ENCODE data around the gene SAMD4A.
"Not testable (repeated sequence)": the region's sequence is repeated elsewhere in the genome, so short reads cannot be mapped to it uniquely, and the experiment has no call there.

SAMD4A gene

DNA sequence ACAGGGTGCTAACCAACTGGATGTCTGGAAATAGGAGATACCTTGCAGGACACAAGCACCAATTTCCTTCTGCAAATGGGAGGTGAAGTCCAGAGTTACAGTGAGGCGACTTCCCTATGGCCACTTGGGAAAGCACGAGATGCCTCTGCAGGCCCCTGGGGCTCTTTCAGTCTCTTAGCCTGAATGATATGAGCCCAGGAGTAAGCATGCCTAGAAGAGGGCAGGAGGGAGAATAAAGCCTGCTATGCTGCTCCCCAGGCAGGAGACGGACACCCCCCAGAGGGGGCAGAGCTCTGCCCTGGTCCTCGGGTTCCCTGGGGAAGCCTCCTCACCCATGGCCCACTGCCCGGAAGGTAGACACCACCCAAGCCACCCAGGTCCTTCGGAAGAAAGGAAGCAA is 230.6 kb downstream of the SAMD4A start:
- H3K4me3 ChIP-seq (ENCODE audit: low read depth, low read length), result no peak overlapping the region
- in situ Hi-C loops (cut with HindIII; ENCODE audit: low sequenced_read_pairs), result loop anchor here (10.0 kb wide), 1 partner anchor 113 kb away; no protein-coding TSS in a partner anchor
- no peak for DNase-seq (ENCODE audit: low read depth)
- TF ChIP-seq, protein P1, sequence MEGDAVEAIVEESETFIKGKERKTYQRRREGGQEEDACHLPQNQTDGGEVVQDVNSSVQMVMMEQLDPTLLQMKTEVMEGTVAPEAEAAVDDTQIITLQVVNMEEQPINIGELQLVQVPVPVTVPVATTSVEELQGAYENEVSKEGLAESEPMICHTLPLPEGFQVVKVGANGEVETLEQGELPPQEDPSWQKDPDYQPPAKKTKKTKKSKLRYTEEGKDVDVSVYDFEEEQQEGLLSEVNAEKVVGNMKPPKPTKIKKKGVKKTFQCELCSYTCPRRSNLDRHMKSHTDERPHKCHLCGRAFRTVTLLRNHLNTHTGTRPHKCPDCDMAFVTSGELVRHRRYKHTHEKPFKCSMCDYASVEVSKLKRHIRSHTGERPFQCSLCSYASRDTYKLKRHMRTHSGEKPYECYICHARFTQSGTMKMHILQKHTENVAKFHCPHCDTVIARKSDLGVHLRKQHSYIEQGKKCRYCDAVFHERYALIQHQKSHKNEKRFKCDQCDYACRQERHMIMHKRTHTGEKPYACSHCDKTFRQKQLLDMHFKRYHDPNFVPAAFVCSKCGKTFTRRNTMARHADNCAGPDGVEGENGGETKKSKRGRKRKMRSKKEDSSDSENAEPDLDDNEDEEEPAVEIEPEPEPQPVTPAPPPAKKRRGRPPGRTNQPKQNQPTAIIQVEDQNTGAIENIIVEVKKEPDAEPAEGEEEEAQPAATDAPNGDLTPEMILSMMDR (IDR thresholded peaks at IDR 0.05; ENCODE audit: low read depth, low read length, missing control alignments), result no peak

DNA sequence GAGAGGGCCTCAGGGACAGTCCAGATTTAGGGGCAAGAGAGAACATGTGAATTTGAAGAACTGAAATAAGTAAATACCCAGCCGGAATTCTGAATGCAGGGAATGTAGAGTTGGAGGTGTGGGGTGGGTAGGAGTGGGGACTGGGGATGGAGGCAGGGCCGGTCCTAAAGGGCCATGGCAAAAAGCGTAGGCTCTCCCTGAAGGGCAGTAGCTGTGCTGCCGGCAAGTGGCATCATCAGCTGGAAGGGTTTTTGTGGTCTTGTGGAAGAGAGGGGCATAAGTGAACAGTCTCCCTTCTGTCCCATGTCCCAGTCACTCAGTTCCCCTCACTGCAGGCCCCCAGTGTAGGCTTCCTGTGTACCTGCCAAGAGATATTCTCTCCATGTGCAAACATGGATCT is 231.1 kb downstream of the SAMD4A start:
- H3K4me3 ChIP-seq (ENCODE audit: low read depth, low read length), result no peak overlapping the region
- TF ChIP-seq, protein P1 (IDR thresholded peaks at IDR 0.05; ENCODE audit: low read depth, low read length, missing control alignments), result no peak
- no peak for DNase-seq (ENCODE audit: low read depth)
- in situ Hi-C loops (cut with HindIII; ENCODE audit: low sequenced_read_pairs), result loop anchor here (10.0 kb wide), 1 partner anchor 113 kb away; no protein-coding TSS in a partner anchor

DNA sequence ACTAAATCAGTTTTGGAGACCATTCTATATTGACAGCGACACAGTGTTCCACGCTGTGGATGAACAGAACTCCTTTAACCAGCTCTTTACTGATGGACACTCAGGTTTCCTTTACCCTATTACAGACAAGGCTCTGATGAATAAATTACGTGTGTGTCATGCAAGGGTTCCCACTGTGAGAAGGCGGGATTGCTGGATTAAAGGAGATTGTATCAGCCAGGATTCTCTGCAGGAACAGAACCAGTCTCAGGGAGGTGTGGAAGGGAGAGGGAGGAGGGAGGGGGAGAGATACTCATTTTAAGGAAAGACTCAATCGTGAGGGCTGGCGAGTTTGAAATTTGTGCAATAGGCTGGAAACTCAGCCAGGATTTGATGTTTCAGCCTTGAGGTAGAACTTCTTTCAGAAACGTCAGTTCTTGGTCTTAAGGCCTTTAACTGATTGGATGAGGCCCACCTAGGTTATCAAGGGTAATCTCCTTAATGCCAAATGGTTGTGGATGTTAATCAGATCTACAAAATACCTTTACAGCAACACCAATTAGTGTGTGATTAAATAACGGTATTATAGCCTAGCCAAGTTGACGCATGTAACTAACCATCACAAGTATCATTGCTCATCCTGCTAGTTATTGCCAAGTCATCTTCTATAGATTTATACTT is 231.7 kb downstream of the SAMD4A start:
- in situ Hi-C loops (cut with HindIII; ENCODE audit: low sequenced_read_pairs), result loop anchor here (10.0 kb wide), 1 partner anchor 114 kb away; no protein-coding TSS in a partner anchor

DNA sequence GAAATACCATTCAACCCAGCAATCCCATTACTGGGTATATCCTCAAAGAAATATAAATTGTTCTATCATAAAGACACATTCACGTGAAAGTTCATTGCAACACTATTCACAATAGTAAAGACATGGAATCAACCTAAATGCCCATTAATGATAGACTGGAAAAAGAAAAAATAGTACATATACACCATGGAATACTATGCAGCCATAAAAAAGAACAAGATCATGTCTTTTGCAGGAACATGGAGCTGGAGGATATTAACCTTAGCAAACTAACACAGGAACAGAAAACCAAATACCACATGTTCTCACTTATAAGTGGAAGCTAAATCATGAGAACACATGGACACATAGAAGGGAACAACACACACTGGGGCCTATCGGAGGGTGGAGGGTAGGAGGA is 234.6 kb downstream of the SAMD4A start:
- H3K4me3 ChIP-seq (ENCODE audit: low read depth, low read length); in situ Hi-C loops (cut with HindIII; ENCODE audit: low sequenced_read_pairs); DNase-seq (ENCODE audit: low read depth): not testable (repeated sequence)

More for the DNA sequence above, 231.7 kb downstream of the SAMD4A start:
- TF ChIP-seq, protein P1 (IDR thresholded peaks at IDR 0.05; ENCODE audit: low read depth, low read length, missing control alignments), result no peak
- no peak overlapping the region for H3K4me3 ChIP-seq (ENCODE audit: low read depth, low read length)
- no peak for DNase-seq (ENCODE audit: low read depth)

DNA sequence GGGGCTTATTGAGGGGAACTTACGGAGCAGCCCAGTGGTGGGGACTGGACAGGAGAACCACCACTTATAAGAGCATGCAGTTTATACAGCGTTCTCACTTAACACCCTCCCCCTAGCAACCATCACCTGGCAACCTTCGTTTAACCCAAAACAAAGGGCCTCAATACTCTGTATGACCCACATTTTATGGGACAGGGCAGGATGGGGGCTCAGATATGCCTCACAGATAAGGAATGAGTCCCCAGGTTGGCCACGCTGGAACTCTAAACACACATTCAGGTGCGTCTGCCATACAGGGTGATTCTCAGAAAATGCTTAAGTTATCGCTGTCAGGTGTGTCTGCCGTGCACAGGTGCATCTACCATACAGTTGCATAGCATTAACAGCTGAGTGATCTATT is 236.5 kb downstream of the SAMD4A start:
- no peak for DNase-seq (ENCODE audit: low read depth)
- in situ Hi-C loops (cut with HindIII; ENCODE audit: low sequenced_read_pairs), result no loop called here
- TF ChIP-seq, protein P1 (IDR thresholded peaks at IDR 0.05; ENCODE audit: low read depth, low read length, missing control alignments), result no peak
- H3K4me3 ChIP-seq (ENCODE audit: low read depth, low read length), result no peak overlapping the region

DNA sequence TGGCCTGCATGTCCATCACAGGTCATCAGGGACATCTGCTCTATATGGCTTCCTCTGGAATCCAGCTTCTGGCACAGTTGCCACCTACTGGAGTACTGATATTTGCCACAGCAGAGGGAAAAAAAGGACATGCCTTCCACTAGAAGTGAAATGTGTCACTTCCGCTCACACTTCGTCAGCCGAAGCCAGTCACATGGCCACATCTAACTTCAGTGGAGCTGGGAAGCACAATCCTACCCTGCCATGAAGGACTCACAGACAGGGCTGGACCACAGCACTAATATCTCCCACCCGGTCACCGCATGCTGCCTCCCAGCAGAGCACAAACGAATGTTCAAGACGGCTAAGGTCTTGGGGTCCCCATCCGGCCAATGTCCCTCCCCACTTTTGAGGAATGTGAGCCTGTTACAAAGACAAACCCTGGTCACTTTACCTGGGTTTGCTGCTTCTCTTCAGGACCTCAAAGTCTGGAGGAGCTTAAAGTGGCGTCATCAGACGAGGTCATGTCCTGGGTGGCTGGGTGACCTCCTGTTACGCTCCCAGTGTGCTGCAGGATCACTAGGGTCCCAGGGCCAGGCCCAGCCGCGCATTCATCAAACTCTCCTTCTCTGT is 237.1 kb downstream of the SAMD4A start:
- in situ Hi-C loops (cut with HindIII; ENCODE audit: low sequenced_read_pairs), result no loop called here
- H3K4me3 ChIP-seq (ENCODE audit: low read depth, low read length), result no peak overlapping the region
- DNase-seq (ENCODE audit: low read depth), result no peak
- TF ChIP-seq, protein P1 (IDR thresholded peaks at IDR 0.05; ENCODE audit: low read depth, low read length, missing control alignments), result no peak

DNA sequence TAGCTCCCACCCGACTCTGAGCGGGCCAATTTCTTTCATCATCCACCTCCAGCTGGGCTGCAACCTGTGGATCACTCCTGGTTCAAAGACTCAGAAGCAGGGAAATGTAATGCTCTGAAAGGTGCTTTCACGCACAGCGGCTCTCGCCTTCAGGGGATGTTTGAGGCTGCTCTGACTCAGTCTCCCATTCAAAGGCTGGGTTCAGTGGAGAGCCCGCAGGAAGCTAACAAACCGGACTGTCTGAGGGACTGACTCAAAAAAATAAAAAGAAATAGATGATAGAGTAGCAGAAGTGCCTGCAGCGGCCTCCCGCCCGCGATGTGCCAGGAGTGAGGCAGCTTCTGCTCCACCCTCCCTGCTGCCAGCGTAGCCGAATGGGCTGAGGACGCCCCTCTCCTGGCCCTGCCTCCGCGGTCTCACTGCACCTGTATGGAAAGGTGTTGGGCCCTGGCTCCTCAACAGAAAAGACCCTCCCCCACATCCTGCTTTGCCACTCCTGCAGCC is 237.7 kb downstream of the SAMD4A start:
- no peak overlapping the region for H3K4me3 ChIP-seq (ENCODE audit: low read depth, low read length)
- TF ChIP-seq, protein P1 (IDR thresholded peaks at IDR 0.05; ENCODE audit: low read depth, low read length, missing control alignments), result no peak
- no peak for DNase-seq (ENCODE audit: low read depth)
- in situ Hi-C loops (cut with HindIII; ENCODE audit: low sequenced_read_pairs), result no loop called here
